ENCODE results near the gene SRP9.

Gene SRP9

GRCh38 chr1:225772323-225772768 is 5.3 kb upstream of the SRP9 start:
- no peak overlapping the region for H3K4ac ChIP-seq (ENCODE audit: low read depth in 1 of 2, low read length in 2 of 2)
- H3K4me3 ChIP-seq (ENCODE audit: insufficient read depth in 1 of 2, low read depth in 1 of 2, low read length in 2 of 2): no peak overlapping the region
- WGBS: 5% methylated on average over 4 of the region's 5 CpGs

GRCh38 chr1:225772848-225773247 is 4.8 kb upstream of the SRP9 start:
- H3K27ac ChIP-seq (ENCODE audit: low read length, poor library complexity, severe bottlenecking): no peak overlapping the region
- 83% methylated on average over 4 of the region's 4 CpGs for WGBS

More at GRCh38 chr1:225772323-225772768, 5.3 kb upstream of the SRP9 start:
- H2AK5ac ChIP-seq (ENCODE audit: low read length, severe bottlenecking): no peak overlapping the region
- no peak overlapping the region for H3K14ac ChIP-seq (ENCODE audit: low read length in 2 of 2)
- H2BK120ac ChIP-seq (ENCODE audit: low read depth, low read length): no peak overlapping the region
- no peaks in the 10 kb centered on the region for H3K9me3 ChIP-seq (ENCODE audit: control insufficient read depth, low read length)
- H3K18ac ChIP-seq (ENCODE audit: low read depth in 1 of 2, low read length in 2 of 2): no peak overlapping the region
- no peaks in the 10 kb centered on the region for H3K36me3 ChIP-seq (ENCODE audit: control insufficient read depth in 1 of 2, insufficient read depth in 2 of 2, low read depth in 1 of 2, low read length in 2 of 2)
- peak overlapping the region; percentile 29 for H3K27ac ChIP-seq (ENCODE audit: low read length, poor library complexity, severe bottlenecking)
- no peak overlapping the region for H2BK5ac ChIP-seq (ENCODE audit: low read depth, low read length, poor library complexity, severe bottlenecking)
- no peak overlapping the region for H2BK15ac ChIP-seq (ENCODE audit: low read depth, poor library complexity, severe bottlenecking)
- no peak overlapping the region for H2AFZ ChIP-seq (ENCODE audit: low read depth, low read length)
- H3K4me2 ChIP-seq (ENCODE audit: low read length, poor library complexity, severe bottlenecking): no peak overlapping the region
- no peak overlapping the region for H4K8ac ChIP-seq (ENCODE audit: low read length)
- peaks cover 2% of the 10 kb centered on the region for H3K79me1 ChIP-seq (replicated peaks; ENCODE audit: low read length, poor library complexity, severe bottlenecking)
- no peak overlapping the region for H4K91ac ChIP-seq (ENCODE audit: low read length)
- no peaks in the 10 kb centered on the region for H3K27me3 ChIP-seq (ENCODE audit: control insufficient read depth in 1 of 2, insufficient read depth in 1 of 2, low read length in 2 of 2)
- peaks cover 22% of the 10 kb centered on the region for H3K4me1 ChIP-seq (ENCODE audit: control insufficient read depth, insufficient read depth, low read depth, low read length)
- H2BK12ac ChIP-seq (ENCODE audit: low read length in 2 of 2): no peak overlapping the region
- peak overlapping the region; percentile 33 for H3K9ac ChIP-seq (ENCODE audit: low read length)
- DNase-seq: peak; percentile 92
- H3K23ac ChIP-seq (ENCODE audit: low read length in 2 of 2): no peak overlapping the region

GRCh38 chr1:225774281-225775147 is 3.1 kb upstream of the SRP9 start:
- Histone ChIP-seq H2BK120ac (ENCODE audit: low read depth, low read length) (no peak overlapping the region), H3K27ac (ENCODE audit: low read length, poor library complexity, severe bottlenecking) (peak overlapping the region; percentile 55), H3K23ac (ENCODE audit: low read length in 2 of 2) (no peak overlapping the region), H2AK5ac (ENCODE audit: low read length, severe bottlenecking) (no peak overlapping the region), H2BK5ac (ENCODE audit: low read depth, low read length, poor library complexity, severe bottlenecking) (no peak overlapping the region), H3K27me3 (ENCODE audit: control insufficient read depth in 1 of 2, insufficient read depth in 1 of 2, low read length in 2 of 2) (no peaks in the 10 kb centered on the region), H4K8ac (ENCODE audit: low read length) (no peak overlapping the region), H3K79me1 (replicated peaks; ENCODE audit: low read length, poor library complexity, severe bottlenecking) (peaks cover 2% of the 10 kb centered on the region), H3K4ac (ENCODE audit: low read depth in 1 of 2, low read length in 2 of 2) (no peak overlapping the region), H3K36me3 (ENCODE audit: control insufficient read depth in 1 of 2, insufficient read depth in 2 of 2, low read depth in 1 of 2, low read length in 2 of 2) (no peaks in the 10 kb centered on the region), H3K9me3 (ENCODE audit: control insufficient read depth, low read length) (no peaks in the 10 kb centered on the region), H3K14ac (ENCODE audit: low read length in 2 of 2) (no peak overlapping the region), H3K4me1 (ENCODE audit: control insufficient read depth, insufficient read depth, low read depth, low read length) (peaks cover 12% of the 10 kb centered on the region), H3K18ac (ENCODE audit: low read depth in 1 of 2, low read length in 2 of 2) (no peak overlapping the region), H3K4me3 (ENCODE audit: insufficient read depth in 1 of 2, low read depth in 1 of 2, low read length in 2 of 2) (no peak overlapping the region), H2BK15ac (ENCODE audit: low read depth, poor library complexity, severe bottlenecking) (no peak overlapping the region), H2BK12ac (ENCODE audit: low read length in 2 of 2) (no peak overlapping the region), H3K9ac (ENCODE audit: low read length) (peak overlapping the region; percentile 17), H3K4me2 (ENCODE audit: low read length, poor library complexity, severe bottlenecking) (no peak overlapping the region), H4K91ac (ENCODE audit: low read length) (no peak overlapping the region), H2AFZ (ENCODE audit: low read depth, low read length) (no peak overlapping the region)
- DNase-seq: no peak
- 31% methylated on average over 3 of the region's 3 CpGs for WGBS

More at GRCh38 chr1:225772848-225773247, 4.8 kb upstream of the SRP9 start:
- H3K9ac ChIP-seq (ENCODE audit: low read length): peak overlapping the region; percentile 14
- no peaks in the 10 kb centered on the region for H3K27me3 ChIP-seq (ENCODE audit: control insufficient read depth in 1 of 2, insufficient read depth in 1 of 2, low read length in 2 of 2)
- H3K4me3 ChIP-seq (ENCODE audit: insufficient read depth in 1 of 2, low read depth in 1 of 2, low read length in 2 of 2): no peak overlapping the region
- peaks cover 2% of the 10 kb centered on the region for H3K79me1 ChIP-seq (replicated peaks; ENCODE audit: low read length, poor library complexity, severe bottlenecking)
- H2BK5ac ChIP-seq (ENCODE audit: low read depth, low read length, poor library complexity, severe bottlenecking): no peak overlapping the region
- peaks cover 17% of the 10 kb centered on the region for H3K4me1 ChIP-seq (ENCODE audit: control insufficient read depth, insufficient read depth, low read depth, low read length)
- H2AFZ ChIP-seq (ENCODE audit: low read depth, low read length): no peak overlapping the region
- no peak overlapping the region for H2BK15ac ChIP-seq (ENCODE audit: low read depth, poor library complexity, severe bottlenecking)
- H3K4ac ChIP-seq (ENCODE audit: low read depth in 1 of 2, low read length in 2 of 2): no peak overlapping the region
- H3K4me2 ChIP-seq (ENCODE audit: low read length, poor library complexity, severe bottlenecking): no peak overlapping the region
- H3K14ac ChIP-seq (ENCODE audit: low read length in 2 of 2): no peak overlapping the region
- peak overlapping the region; percentile 23 for H2AK5ac ChIP-seq (ENCODE audit: low read length, severe bottlenecking)
- H3K18ac ChIP-seq (ENCODE audit: low read depth in 1 of 2, low read length in 2 of 2): no peak overlapping the region
- DNase-seq: no peak
- no peak overlapping the region for H4K8ac ChIP-seq (ENCODE audit: low read length)
- no peaks in the 10 kb centered on the region for H3K9me3 ChIP-seq (ENCODE audit: control insufficient read depth, low read length)
- H3K23ac ChIP-seq (ENCODE audit: low read length in 2 of 2): no peak overlapping the region
- no peak overlapping the region for H4K91ac ChIP-seq (ENCODE audit: low read length)
- no peaks in the 10 kb centered on the region for H3K36me3 ChIP-seq (ENCODE audit: control insufficient read depth in 1 of 2, insufficient read depth in 2 of 2, low read depth in 1 of 2, low read length in 2 of 2)
- no peak overlapping the region for H2BK120ac ChIP-seq (ENCODE audit: low read depth, low read length)
- no peak overlapping the region for H2BK12ac ChIP-seq (ENCODE audit: low read length in 2 of 2)

GRCh38 chr1:225776294-225776693 is 1.3 kb upstream of the SRP9 start:
- Histone ChIP-seq H3K4ac (ENCODE audit: low read depth in 1 of 2, low read length in 2 of 2) (no peak overlapping the region), H3K18ac (ENCODE audit: low read depth in 1 of 2, low read length in 2 of 2) (no peak overlapping the region), H3K9ac (ENCODE audit: low read length) (peak overlapping the region; percentile 99), H2BK5ac (ENCODE audit: low read depth, low read length, poor library complexity, severe bottlenecking) (no peak overlapping the region), H3K4me1 (ENCODE audit: control insufficient read depth, insufficient read depth, low read depth, low read length) (peaks cover 16% of the 10 kb centered on the region), H2BK120ac (ENCODE audit: low read depth, low read length) (no peak overlapping the region), H4K91ac (ENCODE audit: low read length) (no peak overlapping the region), H2AFZ (ENCODE audit: low read depth, low read length) (no peak overlapping the region), H3K27ac (ENCODE audit: low read length, poor library complexity, severe bottlenecking) (no peak overlapping the region), H3K27me3 (ENCODE audit: control insufficient read depth in 1 of 2, insufficient read depth in 1 of 2, low read length in 2 of 2) (no peaks in the 10 kb centered on the region), H3K9me3 (ENCODE audit: control insufficient read depth, low read length) (no peaks in the 10 kb centered on the region), H3K14ac (ENCODE audit: low read length in 2 of 2) (no peak overlapping the region), H3K36me3 (ENCODE audit: control insufficient read depth in 1 of 2, insufficient read depth in 2 of 2, low read depth in 1 of 2, low read length in 2 of 2) (peaks cover 0 to 4% of the 10 kb centered on the region in 2 experiments), H2AK5ac (ENCODE audit: low read length, severe bottlenecking) (peak overlapping the region; percentile 9), H2BK15ac (ENCODE audit: low read depth, poor library complexity, severe bottlenecking) (no peak overlapping the region), H3K79me1 (replicated peaks; ENCODE audit: low read length, poor library complexity, severe bottlenecking) (peaks cover 2% of the 10 kb centered on the region), H4K8ac (ENCODE audit: low read length) (no peak overlapping the region), H2BK12ac (ENCODE audit: low read length in 2 of 2) (no peak overlapping the region), H3K23ac (ENCODE audit: low read length in 2 of 2) (no peak overlapping the region), H3K4me3 (ENCODE audit: insufficient read depth in 1 of 2, low read depth in 1 of 2, low read length in 2 of 2) (no peak overlapping the region), H3K4me2 (ENCODE audit: low read length, poor library complexity, severe bottlenecking) (no peak overlapping the region)
- WGBS: 100% methylated on average over 3 of the region's 4 CpGs
- DNase-seq: no peak
